Stomach smooth muscle (tissue), 2 donors: ENCODE measurements around the gene RBPMS2.
"Not testable (repeated sequence)": the region's sequence is repeated elsewhere in the genome, so short reads cannot be mapped to it uniquely, and the experiment has no call there.

Experiments
- H3K27ac ChIP-seq: one replicate; pipeline ENCODE4 v1.7.0; 2013; ENCODE audit warnings: mild to moderate bottlenecking, low read length, inconsistent platforms
- H3K27me3 ChIP-seq, 2 donors: one replicate each; pipeline ENCODE4 v1.7.0; 2013; ENCODE audit warnings: low read length in 2 of 2; ENCODE audit not compliant: insufficient read depth in 2 of 2, control insufficient read depth in 1 of 2
- H3K36me3 ChIP-seq, 2 donors: one replicate each; pipeline ENCODE4 v1.7.0; 2013; ENCODE audit warnings: low read length in 2 of 2; ENCODE audit not compliant: control insufficient read depth in 2 of 2, insufficient read depth in 2 of 2
- H3K4me1 ChIP-seq: one replicate; pipeline ENCODE4 v1.7.0; 2013; ENCODE audit warnings: low read length; ENCODE audit not compliant: control insufficient read depth, insufficient read depth
- H3K4me3 ChIP-seq, 2 donors: one replicate each; pipeline ENCODE4 v1.7.0; 2013; ENCODE audit warnings: low read length in 2 of 2
- H3K9ac ChIP-seq, 2 donors: one replicate each; pipeline ENCODE4 v1.7.0; 2013; ENCODE audit warnings: low read length in 2 of 2, mild to moderate bottlenecking in 1 of 2
- H3K9me3 ChIP-seq, 2 donors: one replicate each; pipeline ENCODE4 v1.7.0; 2013; ENCODE audit warnings: low read length in 2 of 2; ENCODE audit not compliant: control insufficient read depth in 2 of 2
- donor health status: healthy.
- donor health status: Pancreatic carcinoma.

RBPMS2 gene

DNA sequence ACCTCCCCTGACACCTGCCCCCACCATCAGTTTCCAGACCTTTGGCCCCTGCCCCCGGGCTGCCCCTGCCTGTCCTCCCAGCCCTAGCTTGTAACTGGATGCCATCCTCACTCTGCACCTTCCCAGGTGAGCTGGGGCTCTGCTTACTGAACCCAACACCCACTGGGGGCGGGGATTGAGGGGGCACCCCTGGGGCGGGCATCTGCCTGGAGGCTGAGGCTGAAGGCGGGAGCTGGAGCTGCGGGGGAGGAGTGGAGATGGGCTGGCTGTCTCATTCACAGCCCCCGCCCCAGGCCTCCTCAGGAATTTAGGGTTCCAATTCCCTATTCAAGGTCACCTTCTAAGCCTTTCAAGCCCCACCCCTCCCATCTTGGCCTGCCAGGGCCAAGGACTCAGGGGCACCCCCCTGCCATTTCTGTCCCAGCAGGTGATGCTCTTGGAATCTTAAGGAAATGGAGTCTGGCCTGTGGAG lies 32.4 kb upstream of the RBPMS2 start:
- H3K4me1 ChIP-seq, result peaks cover 49% of the 10 kb centered on the region
- H3K36me3 ChIP-seq, result no peaks in the 10 kb centered on the region
- no peaks in the 10 kb centered on the region for H3K9me3 ChIP-seq
- no peaks in the 10 kb centered on the region for H3K27me3 ChIP-seq
- H3K4me3 ChIP-seq, result peak overlapping the region; percentile 20 to 54
- H3K9ac ChIP-seq, result peak overlapping the region; percentile 64 to 71
- peak overlapping the region; percentile 98 for H3K27ac ChIP-seq

- Histone ChIP-seq H3K4me3 (peak overlapping the region; percentile 14 to 54), H3K9ac (peak overlapping the region; percentile 71 to 72), H3K27me3 (no peaks in the 10 kb centered on the region), H3K9me3 (no peaks in the 10 kb centered on the region), H3K27ac (peak overlapping the region; percentile 98), H3K36me3 (no peaks in the 10 kb centered on the region), H3K4me1 (peaks cover 54% of the 10 kb centered on the region)
Measured at GRCh38 chr15:64807051-64807749, 31.8 kb upstream of the RBPMS2 start.

GRCh38 chr15:64806509-64806908 lies 31.1 kb upstream of the RBPMS2 start:
- peaks cover 60% of the 10 kb centered on the region for H3K4me1 ChIP-seq
- no peaks in the 10 kb centered on the region for H3K9me3 ChIP-seq
- H3K36me3 ChIP-seq, result no peaks in the 10 kb centered on the region
- no peaks in the 10 kb centered on the region for H3K27me3 ChIP-seq
- peak overlapping the region; percentile 98 for H3K27ac ChIP-seq
- H3K4me3 ChIP-seq, result peak overlapping the region in 1 of 2 donors; percentile 14
- H3K9ac ChIP-seq, result peak overlapping the region; percentile 71 to 72

DNA sequence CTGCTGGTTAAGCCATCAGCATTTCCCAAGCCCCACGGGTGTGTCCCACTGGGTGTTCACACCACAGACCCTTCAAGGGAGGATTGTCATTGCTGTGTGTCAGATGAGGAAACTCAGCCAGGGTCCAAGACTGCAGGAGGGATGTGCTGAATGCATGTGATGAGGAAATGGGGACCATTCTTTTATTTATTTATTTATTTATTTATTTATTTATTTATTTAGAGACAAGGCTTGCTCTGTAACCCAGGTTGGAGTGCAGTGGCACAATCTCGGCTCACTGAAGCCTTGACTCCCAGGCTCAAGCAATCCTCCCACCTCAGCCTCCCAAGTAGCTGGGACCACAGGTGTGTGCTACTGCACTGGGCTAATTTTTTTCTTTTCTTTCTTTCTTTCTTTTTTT lies 29.2 kb upstream of the RBPMS2 start:
- Histone ChIP-seq H3K4me3 (no peak overlapping the region), H3K36me3 (no peaks in the 10 kb centered on the region), H3K4me1 (peaks cover 52% of the 10 kb centered on the region), H3K27me3 (no peaks in the 10 kb centered on the region), H3K9ac (no peak overlapping the region), H3K9me3 (no peaks in the 10 kb centered on the region), H3K27ac (peak overlapping the region; percentile 92)

DNA sequence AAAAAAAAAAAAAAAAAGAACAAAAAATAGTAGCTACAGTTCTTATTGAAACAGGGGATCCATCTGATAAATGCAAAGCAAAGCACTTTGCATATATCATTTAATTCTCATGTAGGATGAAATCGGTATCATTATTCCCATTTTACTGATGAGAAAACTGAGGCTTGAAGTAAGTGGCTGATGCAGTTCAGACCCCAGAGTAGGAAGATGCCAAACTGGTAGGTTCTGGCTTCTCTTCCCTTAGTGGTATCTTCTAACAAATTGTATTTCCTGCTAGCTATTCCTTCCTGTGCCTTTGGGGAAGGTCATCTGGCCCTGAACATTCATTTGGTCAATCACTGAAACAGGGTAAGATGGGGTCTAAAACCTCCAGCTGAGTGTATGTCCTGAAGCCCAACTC lies 28.1 kb upstream of the RBPMS2 start:
- Histone ChIP-seq H3K4me3 (no peak overlapping the region), H3K36me3 (no peaks in the 10 kb centered on the region), H3K9ac (no peak overlapping the region), H3K9me3 (no peaks in the 10 kb centered on the region), H3K4me1 (peaks cover 43% of the 10 kb centered on the region), H3K27ac (peak overlapping the region; percentile 92), H3K27me3 (no peaks in the 10 kb centered on the region)

- no peak overlapping the region for H3K9ac ChIP-seq
- no peak overlapping the region for H3K4me3 ChIP-seq
- no peaks in the 10 kb centered on the region for H3K36me3 ChIP-seq
- H3K27me3 ChIP-seq, result no peaks in the 10 kb centered on the region
- peaks cover 19% of the 10 kb centered on the region for H3K4me1 ChIP-seq
- H3K9me3 ChIP-seq, result no peaks in the 10 kb centered on the region
- peak overlapping the region; percentile 13 for H3K27ac ChIP-seq
Measured at GRCh38 chr15:64800476-64800875, 25.1 kb upstream of the RBPMS2 start.

DNA sequence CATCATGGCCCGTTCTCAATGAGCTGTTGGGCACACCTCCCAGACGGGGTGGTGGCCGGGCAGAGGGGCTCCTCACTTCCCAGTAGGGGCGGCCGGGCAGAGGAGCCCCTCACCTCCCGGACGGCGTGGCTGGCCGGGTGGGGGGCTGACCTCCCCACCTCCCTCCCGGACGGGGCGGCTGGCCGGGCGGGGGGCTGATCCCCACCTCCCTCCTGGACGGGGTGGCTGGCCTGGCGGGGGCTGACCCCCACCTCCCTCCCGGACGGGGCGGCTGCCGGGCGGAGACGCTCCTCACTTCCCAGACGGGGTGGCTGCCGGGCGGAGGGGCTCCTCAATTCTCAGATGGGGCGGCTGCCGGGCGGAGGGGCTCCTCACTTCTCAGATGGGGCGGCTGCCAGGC lies 23.5 kb upstream of the RBPMS2 start:
- not testable (repeated sequence) for H3K4me3 ChIP-seq, H3K9me3 ChIP-seq, H3K9ac ChIP-seq, H3K27ac ChIP-seq, H3K36me3 ChIP-seq, H3K27me3 ChIP-seq
- H3K4me1 ChIP-seq, result peaks cover 17% of the 10 kb centered on the region

- not testable (repeated sequence) for H3K27me3 ChIP-seq, H3K9me3 ChIP-seq, H3K36me3 ChIP-seq, H3K4me3 ChIP-seq, H3K4me1 ChIP-seq, H3K27ac ChIP-seq, H3K9ac ChIP-seq
Measured at GRCh38 chr15:64795921-64796320, 20.5 kb upstream of the RBPMS2 start.

DNA sequence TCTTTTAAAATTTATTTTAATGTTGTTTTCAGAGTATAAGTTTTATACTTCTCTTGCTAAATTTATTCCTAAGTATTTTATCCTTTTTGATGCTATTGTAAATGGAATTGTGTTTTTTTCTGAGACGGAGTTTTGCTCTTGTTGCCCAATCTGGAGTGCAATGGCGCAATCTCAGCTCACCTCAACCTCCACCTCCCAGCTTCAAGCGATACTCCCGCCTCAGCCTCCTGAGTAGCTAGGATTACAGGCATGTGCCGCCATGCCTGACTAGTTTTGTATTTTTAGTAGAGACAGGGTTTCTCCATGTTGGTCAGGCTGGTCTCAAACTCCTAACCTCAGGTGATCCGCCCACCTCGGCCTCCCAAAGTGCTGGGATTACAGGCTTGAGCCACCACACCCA lies 19.9 kb upstream of the RBPMS2 start:
- not testable (repeated sequence) for H3K36me3 ChIP-seq, H3K27me3 ChIP-seq, H3K27ac ChIP-seq, H3K4me1 ChIP-seq, H3K9me3 ChIP-seq, H3K9ac ChIP-seq, H3K4me3 ChIP-seq

- Histone ChIP-seq H3K9me3 (no peaks in the 10 kb centered on the region), H3K27me3 (no peaks in the 10 kb centered on the region), H3K27ac (no peak overlapping the region), H3K4me3 (no peak overlapping the region), H3K36me3 (no peaks in the 10 kb centered on the region), H3K9ac (no peak overlapping the region), H3K4me1 (no peaks in the 10 kb centered on the region)
Measured at GRCh38 chr15:64792282-64792681, 16.9 kb upstream of the RBPMS2 start.

DNA sequence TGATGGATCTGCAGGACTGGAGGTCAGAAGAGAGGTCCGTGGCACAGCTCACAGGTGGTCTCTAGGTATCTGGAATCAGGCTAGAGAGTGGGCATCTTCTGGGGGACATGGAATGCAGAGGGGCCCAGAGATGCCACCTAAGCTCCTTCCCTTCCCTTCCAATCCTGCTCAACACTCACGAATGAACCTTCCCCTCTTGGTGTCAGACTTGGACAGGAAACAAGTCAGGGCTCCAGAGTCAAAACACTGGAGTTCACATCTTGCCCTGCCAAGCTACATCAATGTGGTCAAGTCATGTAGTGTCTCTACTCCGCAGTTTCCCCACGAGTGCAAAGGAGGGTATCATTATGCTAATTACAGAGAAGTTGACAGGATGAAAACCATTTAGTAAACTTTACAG lies 16.0 kb upstream of the RBPMS2 start:
- no peaks in the 10 kb centered on the region for H3K27me3 ChIP-seq
- no peaks in the 10 kb centered on the region for H3K4me1 ChIP-seq
- H3K27ac ChIP-seq, result no peak overlapping the region
- H3K36me3 ChIP-seq, result no peaks in the 10 kb centered on the region
- no peaks in the 10 kb centered on the region for H3K9me3 ChIP-seq
- no peak overlapping the region for H3K4me3 ChIP-seq
- no peak overlapping the region for H3K9ac ChIP-seq
